Fibroblast of lung (primary cell): ENCODE data around the gene CBFA2T3.

ENCODE experiments used
- EZH2 ChIP-seq: IDR thresholded peaks from 2 replicates; pipeline ENCODE4 v1.5.1; 2012; ENCODE audit warnings: low read length, control low read depth, mild to moderate bottlenecking; ENCODE audit errors: missing control alignments
- TF ChIP-seq, protein P1 (sequence below), 2 donors: IDR thresholded peaks in 1 of 2; conservative IDR thresholded peaks in 1 of 2; 1 replicate in 1 of 2; 2 replicates in 1 of 2; pipeline ENCODE4 v1.5.1; 2011 to 2012; ENCODE audit warnings: low read length in 2 of 2, control low read depth in 1 of 2, inconsistent platforms in 1 of 2, low read depth in 1 of 2, mild to moderate bottlenecking in 1 of 2

DNA sequence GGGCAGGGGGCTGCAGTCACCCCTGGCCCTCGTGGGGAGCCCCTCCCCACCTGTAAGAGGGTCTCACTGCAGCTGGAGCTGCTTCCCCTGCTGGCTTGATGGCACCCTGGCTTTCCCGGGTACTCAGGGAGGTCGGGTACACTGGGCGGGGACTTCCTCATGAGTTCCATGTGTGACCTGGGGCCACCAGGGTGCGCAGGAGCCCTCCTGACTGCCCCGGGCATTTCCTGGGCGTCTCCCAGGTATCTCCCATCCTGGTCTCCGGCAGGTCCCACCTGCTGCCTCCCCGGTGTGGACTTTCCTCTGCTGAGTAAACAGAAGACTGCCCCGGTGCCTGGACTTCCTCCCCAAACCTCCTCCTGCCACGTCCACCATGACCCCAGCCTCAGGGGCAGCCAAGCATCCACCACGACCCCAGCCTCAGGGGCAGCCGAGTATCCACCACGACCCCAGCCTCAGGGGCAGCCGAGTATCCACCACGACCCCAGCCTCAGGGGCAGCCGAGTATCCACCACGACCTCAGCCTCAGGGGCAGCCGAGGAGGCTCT lies 40.9 kb downstream of the CBFA2T3 start:
- TF ChIP-seq, protein P1, sequence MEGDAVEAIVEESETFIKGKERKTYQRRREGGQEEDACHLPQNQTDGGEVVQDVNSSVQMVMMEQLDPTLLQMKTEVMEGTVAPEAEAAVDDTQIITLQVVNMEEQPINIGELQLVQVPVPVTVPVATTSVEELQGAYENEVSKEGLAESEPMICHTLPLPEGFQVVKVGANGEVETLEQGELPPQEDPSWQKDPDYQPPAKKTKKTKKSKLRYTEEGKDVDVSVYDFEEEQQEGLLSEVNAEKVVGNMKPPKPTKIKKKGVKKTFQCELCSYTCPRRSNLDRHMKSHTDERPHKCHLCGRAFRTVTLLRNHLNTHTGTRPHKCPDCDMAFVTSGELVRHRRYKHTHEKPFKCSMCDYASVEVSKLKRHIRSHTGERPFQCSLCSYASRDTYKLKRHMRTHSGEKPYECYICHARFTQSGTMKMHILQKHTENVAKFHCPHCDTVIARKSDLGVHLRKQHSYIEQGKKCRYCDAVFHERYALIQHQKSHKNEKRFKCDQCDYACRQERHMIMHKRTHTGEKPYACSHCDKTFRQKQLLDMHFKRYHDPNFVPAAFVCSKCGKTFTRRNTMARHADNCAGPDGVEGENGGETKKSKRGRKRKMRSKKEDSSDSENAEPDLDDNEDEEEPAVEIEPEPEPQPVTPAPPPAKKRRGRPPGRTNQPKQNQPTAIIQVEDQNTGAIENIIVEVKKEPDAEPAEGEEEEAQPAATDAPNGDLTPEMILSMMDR (conservative IDR thresholded peaks at IDR 0.05 in 1 of 2, IDR thresholded peaks at IDR 0.05 in 1 of 2; ENCODE audit: low read depth in 1 of 2, low read length in 2 of 2), result no peak
- no peak for TF ChIP-seq EZH2
